ENCODE measurements around the gene TFDP1.

TFDP1 gene

GRCh38 chr13:113566227-113566561, 18.4 kb upstream of the TFDP1 start:
- H3K9me3 Mint-ChIP-seq, result peaks cover 3% of the 10 kb centered on the region
- TF ChIP-seq, protein P1, sequence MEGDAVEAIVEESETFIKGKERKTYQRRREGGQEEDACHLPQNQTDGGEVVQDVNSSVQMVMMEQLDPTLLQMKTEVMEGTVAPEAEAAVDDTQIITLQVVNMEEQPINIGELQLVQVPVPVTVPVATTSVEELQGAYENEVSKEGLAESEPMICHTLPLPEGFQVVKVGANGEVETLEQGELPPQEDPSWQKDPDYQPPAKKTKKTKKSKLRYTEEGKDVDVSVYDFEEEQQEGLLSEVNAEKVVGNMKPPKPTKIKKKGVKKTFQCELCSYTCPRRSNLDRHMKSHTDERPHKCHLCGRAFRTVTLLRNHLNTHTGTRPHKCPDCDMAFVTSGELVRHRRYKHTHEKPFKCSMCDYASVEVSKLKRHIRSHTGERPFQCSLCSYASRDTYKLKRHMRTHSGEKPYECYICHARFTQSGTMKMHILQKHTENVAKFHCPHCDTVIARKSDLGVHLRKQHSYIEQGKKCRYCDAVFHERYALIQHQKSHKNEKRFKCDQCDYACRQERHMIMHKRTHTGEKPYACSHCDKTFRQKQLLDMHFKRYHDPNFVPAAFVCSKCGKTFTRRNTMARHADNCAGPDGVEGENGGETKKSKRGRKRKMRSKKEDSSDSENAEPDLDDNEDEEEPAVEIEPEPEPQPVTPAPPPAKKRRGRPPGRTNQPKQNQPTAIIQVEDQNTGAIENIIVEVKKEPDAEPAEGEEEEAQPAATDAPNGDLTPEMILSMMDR (IDR thresholded peaks at IDR 0.05; ENCODE audit: unreplicated experiment in 3 of 3), result no peak
- H3K36me3 Mint-ChIP-seq (ENCODE audit: low read depth), result no peaks in the 10 kb centered on the region
- H3K4me3 Mint-ChIP-seq, result no peak overlapping the region
- peaks cover 13% of the 10 kb centered on the region for H3K4me1 Mint-ChIP-seq
- H3K27me3 Mint-ChIP-seq (ENCODE audit: low read depth), result peaks cover 5% of the 10 kb centered on the region
- no peak overlapping the region for H3K27ac Mint-ChIP-seq

DNA sequence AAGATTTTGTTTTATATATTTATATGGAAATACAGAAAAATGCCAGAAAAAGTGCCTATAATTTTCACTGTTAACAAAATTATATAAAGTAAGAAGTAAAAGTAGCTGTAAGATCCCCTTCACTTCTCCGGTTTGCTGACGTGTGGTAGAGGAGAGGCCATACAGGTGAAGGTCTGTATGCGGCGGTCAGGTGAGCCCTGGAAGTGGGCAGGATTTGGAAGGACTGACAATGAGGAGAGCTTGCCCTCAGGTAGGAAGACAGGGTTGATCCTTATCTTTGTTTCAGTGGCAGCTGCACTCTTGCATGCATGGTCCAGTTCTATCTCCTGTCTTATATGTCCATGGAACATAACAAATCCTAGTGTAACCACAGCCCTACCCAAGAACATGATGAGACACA, 16.9 kb upstream of the TFDP1 start:
- Mint-ChIP-seq H3K27ac (no peak overlapping the region), H3K4me3 (no peak overlapping the region), H3K4me1 (peaks cover 6% of the 10 kb centered on the region), H3K36me3 (ENCODE audit: low read depth) (no peaks in the 10 kb centered on the region), H3K9me3 (peaks cover 11% of the 10 kb centered on the region), H3K27me3 (ENCODE audit: low read depth) (peaks cover under 1% of the 10 kb centered on the region)
- TF ChIP-seq, protein P1 (IDR thresholded peaks at IDR 0.05; ENCODE audit: unreplicated experiment in 3 of 3), result no peak

DNA sequence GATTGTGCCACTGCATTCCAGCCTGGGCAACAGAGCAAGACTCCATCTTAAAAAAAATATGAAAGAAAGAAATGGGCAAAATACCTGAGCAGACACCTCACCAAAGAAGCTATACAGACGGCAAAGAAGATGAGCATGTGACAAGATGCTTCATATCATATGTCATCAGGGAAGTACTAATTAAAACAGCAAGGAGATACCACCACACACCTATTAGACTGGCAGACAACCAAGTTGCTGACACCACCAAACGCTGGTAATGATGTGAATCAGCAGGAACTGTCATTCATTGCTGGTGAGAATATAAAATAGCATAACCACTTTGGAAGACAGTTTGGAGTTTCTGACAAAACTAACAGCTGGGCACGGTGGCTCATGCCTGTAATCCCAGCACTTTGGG, 11.5 kb upstream of the TFDP1 start:
- Mint-ChIP-seq H3K36me3 (ENCODE audit: low read depth) (peaks cover 9% of the 10 kb centered on the region), H3K4me3 (no peak overlapping the region), H3K9me3 (peaks cover 41% of the 10 kb centered on the region), H3K27me3 (ENCODE audit: low read depth) (no peaks in the 10 kb centered on the region), H3K4me1 (no peaks in the 10 kb centered on the region), H3K27ac (no peak overlapping the region)
- TF ChIP-seq, protein P1 (IDR thresholded peaks at IDR 0.05; ENCODE audit: unreplicated experiment in 3 of 3), result no peak

DNA sequence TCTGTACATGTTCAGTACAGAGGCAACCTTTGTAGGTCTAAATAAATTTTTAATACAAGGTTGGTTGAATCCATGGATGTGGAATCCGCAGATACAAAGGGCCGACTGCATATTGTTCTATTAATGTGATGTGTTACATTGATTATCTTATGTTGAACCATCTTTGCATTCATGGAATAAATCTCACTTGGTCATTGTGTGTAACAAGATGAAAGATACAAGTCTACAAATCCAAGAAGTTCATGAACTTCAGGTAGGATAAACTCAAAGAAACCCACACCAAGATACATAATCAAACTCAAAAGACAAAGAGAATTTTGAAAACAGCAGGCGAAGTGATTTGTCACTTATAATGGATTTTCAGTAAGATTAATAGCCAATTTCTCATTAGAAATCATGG, 8.0 kb upstream of the TFDP1 start:
- Mint-ChIP-seq H3K36me3 (ENCODE audit: low read depth) (peaks cover 9% of the 10 kb centered on the region), H3K27ac (no peak overlapping the region), H3K4me3 (no peak overlapping the region), H3K4me1 (no peaks in the 10 kb centered on the region), H3K27me3 (ENCODE audit: low read depth) (no peaks in the 10 kb centered on the region), H3K9me3 (peaks cover 36% of the 10 kb centered on the region)
- TF ChIP-seq, protein P1 (IDR thresholded peaks at IDR 0.05; ENCODE audit: unreplicated experiment in 3 of 3), result no peak

DNA sequence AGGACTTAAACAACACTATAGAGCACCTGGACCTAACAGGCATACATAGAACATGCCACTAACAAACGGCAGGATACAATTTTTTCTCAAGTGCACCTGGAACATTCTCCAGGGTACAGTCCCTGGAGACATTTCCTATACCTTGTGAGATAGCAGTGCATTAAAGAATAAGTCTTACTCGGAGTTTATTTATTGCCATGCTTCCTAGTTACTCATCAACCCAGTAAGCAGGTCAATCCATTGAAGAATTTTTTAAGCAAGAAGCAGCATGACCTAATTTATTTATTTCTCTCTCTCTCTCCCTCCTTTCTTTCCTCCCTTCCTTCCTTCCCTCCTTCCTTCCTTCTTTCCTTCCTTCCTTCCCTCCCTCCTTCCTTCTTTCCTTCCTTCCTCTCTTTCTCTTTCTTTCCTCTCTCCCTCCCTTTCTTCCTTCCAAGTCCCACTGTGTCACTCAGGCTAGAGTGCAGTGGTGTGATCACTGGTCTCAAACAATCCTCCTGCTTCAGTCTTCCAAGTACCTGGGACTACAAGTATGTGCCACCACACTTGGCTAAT, 6.6 kb upstream of the TFDP1 start:
- H3K4me1 Mint-ChIP-seq, result no peaks in the 10 kb centered on the region
- H3K36me3 Mint-ChIP-seq (ENCODE audit: low read depth), result peaks cover 9% of the 10 kb centered on the region
- H3K27ac Mint-ChIP-seq, result no peak overlapping the region
- TF ChIP-seq, protein P1 (IDR thresholded peaks at IDR 0.05; ENCODE audit: unreplicated experiment in 3 of 3), result no peak
- H3K9me3 Mint-ChIP-seq, result peaks cover 28% of the 10 kb centered on the region
- no peaks in the 10 kb centered on the region for H3K27me3 Mint-ChIP-seq (ENCODE audit: low read depth)
- H3K4me3 Mint-ChIP-seq, result no peak overlapping the region

GRCh38 chr13:113579686-113580085, 4.9 kb upstream of the TFDP1 start:
- H3K36me3 Mint-ChIP-seq (ENCODE audit: low read depth), result peaks cover 4% of the 10 kb centered on the region
- no peaks in the 10 kb centered on the region for H3K27me3 Mint-ChIP-seq (ENCODE audit: low read depth)
- peaks cover 20% of the 10 kb centered on the region for H3K9me3 Mint-ChIP-seq
- TF ChIP-seq, protein P1 (IDR thresholded peaks at IDR 0.05; ENCODE audit: unreplicated experiment in 3 of 3), result no peak
- no peak overlapping the region for H3K4me3 Mint-ChIP-seq
- no peak overlapping the region for H3K27ac Mint-ChIP-seq
- H3K4me1 Mint-ChIP-seq, result no peaks in the 10 kb centered on the region

Measured in nephron (organoid).